ENCODE measurements around the gene SAMD13.
"Not testable (repeated sequence)": the region's sequence is repeated elsewhere in the genome, so short reads cannot be mapped to it uniquely, and the experiment has no call there.

Gene SAMD13

DNA sequence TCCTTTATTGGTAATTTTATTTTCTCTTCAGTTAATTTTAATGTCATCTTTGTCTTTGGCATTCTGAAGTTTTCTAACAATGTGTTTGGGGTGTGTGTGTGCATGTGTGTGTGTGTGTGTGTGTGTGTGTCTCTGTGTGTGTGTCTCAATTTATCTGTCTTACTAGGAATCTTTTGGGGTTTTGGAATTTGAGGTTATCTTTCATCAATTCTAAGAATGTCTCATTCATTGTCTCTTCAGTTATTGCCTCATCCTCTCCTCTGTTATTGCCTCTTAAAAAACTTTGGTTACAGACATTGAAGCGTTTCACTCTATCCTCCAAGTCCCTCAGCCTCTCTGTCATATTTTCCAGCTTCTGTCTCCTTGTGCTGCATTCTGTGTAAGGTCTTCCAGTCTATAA lies 18.1 kb upstream of the SAMD13 start:
- in situ Hi-C loops (cut with MboI; ENCODE audit: low sequenced_read_pairs), result no loop called here

DNA sequence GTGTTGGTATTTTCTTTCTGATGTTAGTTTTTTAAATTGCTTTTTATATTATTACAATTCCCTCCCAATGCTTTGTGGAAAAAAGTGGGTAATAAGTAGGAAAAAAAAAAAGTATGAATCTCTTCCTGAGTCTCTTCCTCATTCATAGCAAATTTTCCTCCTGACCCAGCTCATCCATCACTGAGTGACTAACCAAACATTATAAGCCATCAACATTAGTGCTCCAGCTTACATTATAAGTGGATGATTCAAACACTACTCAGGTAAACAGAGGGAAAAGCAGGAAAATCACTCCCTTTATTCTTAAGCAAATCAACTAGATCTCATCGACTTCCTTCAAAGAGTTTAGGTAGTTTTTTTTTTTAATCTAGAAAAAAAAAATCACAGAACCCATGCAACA lies 15.4 kb upstream of the SAMD13 start:
- in situ Hi-C loops (cut with MboI; ENCODE audit: low sequenced_read_pairs), result no loop called here

DNA sequence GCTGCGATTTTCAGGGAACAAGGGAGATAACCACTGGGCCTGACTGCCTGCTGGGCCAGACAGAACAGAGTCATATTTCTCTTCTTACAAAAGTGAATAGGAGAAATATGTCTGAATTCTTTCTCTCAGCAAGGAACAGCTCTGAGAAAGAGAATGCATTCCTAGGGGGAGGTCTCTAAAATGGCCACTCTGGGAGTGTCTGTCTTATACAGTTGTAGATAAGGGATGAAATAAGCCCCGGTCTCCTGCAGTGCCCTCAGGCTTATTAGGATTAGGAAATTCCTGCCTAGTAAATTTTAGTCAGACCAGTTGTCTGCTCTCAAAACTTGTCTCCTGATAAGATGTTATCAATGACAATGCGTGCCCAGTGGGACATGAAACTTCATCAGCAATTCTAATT lies 14.1 kb upstream of the SAMD13 start:
- in situ Hi-C loops (cut with MboI; ENCODE audit: low sequenced_read_pairs), result not testable (repeated sequence)

DNA sequence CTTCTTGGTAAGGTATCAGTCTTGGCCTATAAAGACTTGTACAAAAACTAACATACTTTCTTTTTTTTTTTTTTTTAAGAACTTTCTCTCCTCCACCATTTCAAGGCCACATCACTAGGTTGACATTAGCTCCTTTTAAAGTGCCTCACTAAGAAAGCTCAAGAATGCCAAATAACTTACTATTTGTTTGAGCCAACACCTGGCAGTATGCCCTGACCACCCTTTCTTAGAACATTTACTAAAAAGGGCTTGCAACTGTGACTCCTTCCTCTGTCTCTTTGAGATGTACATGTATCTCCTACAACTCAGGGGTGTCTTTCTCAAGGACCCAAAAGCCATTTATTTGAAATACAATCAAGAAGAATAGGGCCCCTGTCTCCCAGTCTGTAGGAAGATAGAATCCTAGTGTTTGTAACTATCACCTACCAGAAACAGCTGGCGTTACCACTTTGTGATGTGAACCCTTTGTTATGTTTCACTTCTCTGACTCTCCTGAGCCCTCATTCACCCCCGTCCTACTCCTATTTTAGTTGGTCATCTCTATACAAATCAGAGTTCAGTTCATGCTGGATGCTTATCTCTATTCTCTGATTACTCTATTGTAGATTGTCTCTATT lies 12.2 kb upstream of the SAMD13 start:
- in situ Hi-C loops (cut with MboI; ENCODE audit: low sequenced_read_pairs), result no loop called here

- in situ Hi-C loops (cut with MboI; ENCODE audit: low sequenced_read_pairs), result no loop called here
Observed at GRCh38 chr1:84291882-84292655, 9.4 kb upstream of the SAMD13 start.

DNA sequence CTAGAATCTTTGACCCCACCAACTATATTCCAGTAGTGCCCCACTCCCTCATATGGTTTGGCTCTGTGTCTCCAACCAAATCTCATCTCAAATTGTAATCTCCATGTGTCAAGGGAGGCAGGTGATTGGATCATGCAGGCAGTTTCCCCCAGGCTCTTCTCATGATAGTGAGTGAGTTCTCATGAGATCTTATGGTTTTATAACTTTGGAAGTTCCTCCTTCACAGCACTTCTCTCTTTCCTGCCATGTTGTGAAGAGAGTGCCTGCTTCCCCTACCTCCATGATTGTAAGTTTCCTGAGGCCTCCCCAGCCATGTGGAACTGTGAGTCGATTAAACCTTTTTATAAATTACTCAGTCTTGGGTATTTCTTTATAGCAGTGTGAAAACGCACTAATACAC lies 7.7 kb upstream of the SAMD13 start:
- in situ Hi-C loops (cut with MboI; ENCODE audit: low sequenced_read_pairs), result no loop called here

- in situ Hi-C loops (cut with MboI; ENCODE audit: low sequenced_read_pairs), result no loop called here
Observed at GRCh38 chr1:84294751-84295150, 6.8 kb upstream of the SAMD13 start.

- in situ Hi-C loops (cut with MboI; ENCODE audit: low sequenced_read_pairs), result no loop called here
Observed at GRCh38 chr1:84297546-84298244, 3.8 kb upstream of the SAMD13 start.

GRCh38 chr1:84298328-84298683 lies 3.2 kb upstream of the SAMD13 start:
- in situ Hi-C loops (cut with MboI; ENCODE audit: low sequenced_read_pairs), result no loop called here

DNA sequence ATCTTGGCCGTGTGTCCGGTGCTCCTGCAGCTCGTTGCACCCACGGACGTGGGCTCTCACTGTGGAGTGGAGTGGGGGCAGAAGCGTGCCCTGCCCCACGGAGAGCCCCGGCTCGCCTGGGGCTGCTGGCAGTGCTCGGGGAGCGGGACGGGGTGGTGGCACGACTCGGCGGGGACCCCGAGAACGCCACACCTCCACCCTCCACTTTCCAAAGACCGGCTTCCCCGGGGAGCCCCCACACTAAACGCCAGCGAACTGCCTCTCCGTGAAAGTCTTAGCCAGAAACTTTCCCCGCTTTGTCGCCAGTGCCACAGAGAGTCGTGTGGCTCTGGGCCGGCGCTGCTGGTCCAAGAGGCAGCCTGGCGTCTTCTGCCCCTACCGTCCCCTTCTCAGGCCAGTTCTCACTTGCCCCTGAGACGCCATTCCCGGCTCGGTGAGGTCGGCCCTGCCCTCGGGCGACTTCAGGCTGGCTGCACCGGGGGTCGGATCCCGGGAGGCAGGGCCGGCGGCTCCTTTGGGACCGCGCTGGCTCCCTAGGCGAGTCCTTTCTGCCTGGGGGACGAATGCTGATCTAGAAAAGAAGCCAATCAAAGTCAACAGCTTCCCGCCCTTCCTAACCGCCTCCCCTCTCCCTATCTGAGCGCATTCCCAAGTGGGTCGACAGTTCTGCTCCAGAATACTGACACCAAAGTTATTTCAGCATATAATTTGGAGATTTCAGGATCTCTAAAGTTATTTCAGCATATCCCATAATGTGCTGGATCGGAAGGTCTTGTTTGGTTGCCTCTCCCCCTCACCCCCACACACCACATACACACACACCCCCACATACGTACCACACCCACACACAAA lies 2.6 kb upstream of the SAMD13 start:
- in situ Hi-C loops (cut with MboI; ENCODE audit: low sequenced_read_pairs), result no loop called here

DNA sequence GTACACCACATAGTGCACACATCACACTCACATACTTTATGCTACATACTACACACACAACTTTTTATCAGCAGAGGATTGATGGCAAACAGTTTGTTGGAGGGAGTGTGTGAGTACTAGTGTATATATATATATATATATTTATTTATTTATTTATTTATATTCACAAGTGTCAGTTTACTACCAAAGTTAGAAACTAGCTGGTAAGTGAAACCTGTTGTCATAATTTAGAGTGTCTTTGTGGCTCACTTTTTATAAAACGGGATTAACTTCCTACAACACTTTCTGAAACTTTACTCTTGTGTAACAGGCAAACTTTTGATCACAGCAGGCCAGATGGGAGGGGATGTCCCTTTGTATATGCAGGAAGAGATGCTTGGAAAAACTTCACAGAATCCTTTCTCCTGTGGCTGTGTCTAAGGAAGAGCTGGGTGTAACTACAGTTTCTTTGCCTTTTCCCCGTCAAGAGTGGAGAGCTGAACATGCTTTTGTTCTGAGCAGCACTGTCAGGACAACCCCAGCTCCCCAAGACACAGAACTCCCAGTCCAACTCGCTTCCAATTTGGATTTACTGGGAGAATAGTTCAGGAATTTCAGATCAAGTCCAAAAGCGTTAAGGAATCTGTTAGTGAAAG lies 1.9 kb upstream of the SAMD13 start:
- in situ Hi-C loops (cut with MboI; ENCODE audit: low sequenced_read_pairs), result no loop called here

GRCh38 chr1:84300501-84300900 lies 1.0 kb upstream of the SAMD13 start:
- in situ Hi-C loops (cut with MboI; ENCODE audit: low sequenced_read_pairs), result no loop called here

GRCh38 chr1:84301785-84302385 lies 377 bp downstream of the SAMD13 start:
- in situ Hi-C loops (cut with MboI; ENCODE audit: low sequenced_read_pairs), result no loop called here

DNA sequence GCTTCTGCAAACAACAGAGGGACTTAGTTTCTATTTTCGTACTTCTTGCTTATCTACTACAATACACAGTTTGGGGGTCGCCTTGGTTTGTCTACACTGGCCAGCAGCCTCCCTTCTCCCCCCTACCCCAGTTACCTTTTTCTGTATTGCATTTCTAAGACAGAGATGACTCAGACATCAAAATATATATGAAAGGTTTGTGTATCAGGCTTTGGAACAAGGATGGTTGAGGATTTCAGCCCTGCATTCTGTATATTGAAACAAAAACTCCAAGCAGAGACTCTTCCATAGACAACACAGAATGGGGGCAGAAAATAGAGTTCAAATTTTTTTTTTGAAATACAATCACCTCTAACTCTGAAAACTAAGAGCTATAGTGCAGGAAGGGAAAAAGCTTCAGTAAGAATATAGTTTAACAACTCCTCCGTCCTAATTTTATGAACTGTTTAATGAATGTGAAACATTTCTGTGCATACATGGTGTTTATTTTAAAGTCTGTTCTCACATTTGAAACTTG lies 1.9 kb downstream of the SAMD13 start:
- in situ Hi-C loops (cut with MboI; ENCODE audit: low sequenced_read_pairs), result no loop called here

DNA sequence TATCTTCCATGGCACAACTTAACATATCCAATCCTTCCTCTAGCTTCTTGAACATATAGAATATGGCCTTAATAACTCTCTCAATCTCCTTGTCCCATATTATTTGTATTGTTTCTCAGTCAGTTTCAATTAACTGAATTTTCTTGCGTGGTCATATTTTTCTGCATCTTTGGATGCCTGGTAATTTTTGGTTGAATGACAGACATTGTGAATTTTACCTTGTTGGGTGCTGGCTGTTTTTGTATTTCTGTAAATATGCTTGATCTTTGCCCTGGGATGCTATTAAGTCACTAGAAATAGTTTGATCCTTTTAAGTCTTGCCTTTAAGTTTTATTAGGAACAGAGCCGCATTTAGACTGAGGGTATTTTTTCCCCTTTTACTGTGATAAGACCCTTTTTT lies 5.9 kb downstream of the SAMD13 start:
- in situ Hi-C loops (cut with MboI; ENCODE audit: low sequenced_read_pairs), result no loop called here

GRCh38 chr1:84311296-84311695 lies 9.8 kb downstream of the SAMD13 start:
- in situ Hi-C loops (cut with MboI; ENCODE audit: low sequenced_read_pairs), result no loop called here

DNA sequence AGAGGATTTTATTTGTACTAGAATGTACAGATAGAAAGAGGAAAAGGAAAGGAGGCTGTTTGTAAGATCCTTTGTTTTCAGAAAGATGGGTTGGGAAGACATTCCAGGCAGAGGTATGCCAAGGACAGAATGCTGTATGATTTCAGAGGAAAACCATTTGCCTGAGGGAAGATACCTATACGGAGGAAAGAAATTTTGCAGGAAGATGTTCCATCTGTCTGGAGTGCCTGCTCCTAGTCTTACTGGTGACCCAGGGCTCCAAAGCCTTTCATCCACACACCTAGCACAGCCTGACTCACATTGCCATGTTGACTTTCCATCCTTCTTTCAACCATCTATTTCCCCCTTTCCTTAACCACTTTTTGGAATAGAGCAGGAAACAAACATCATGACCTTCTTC lies 18.2 kb downstream of the SAMD13 start:
- in situ Hi-C loops (cut with MboI; ENCODE audit: low sequenced_read_pairs), result no loop called here

GRCh38 chr1:84327830-84328229 lies 26.3 kb downstream of the SAMD13 start:
- in situ Hi-C loops (cut with MboI; ENCODE audit: low sequenced_read_pairs), result no loop called here

GRCh38 chr1:84330125-84330984 lies 28.8 kb downstream of the SAMD13 start:
- in situ Hi-C loops (cut with MboI; ENCODE audit: low sequenced_read_pairs), result no loop called here

Data from HL-60/S4 treated with retinoic acid at 250 ng/mL for 4 days and 3 days (cell line).